Smooth muscle cell (in vitro differentiated cells): ENCODE measurements around the gene BRINP3. TPM values are rescaled to one million over a fixed set of nuclear protein-coding genes. Genes with fewer than 3 reads are reported as not detected.
A peak's percentile ranks its signal among the peaks of the same experiment; 100 is the strongest.

Experiments used
- DNase-seq: peaks from one replicate; lab custom pipeline; 2025; ENCODE audit not compliant: unreplicated experiment; lab: John Stamatoyannopoulos, UW
- H2AFZ ChIP-seq: fragments of 200-600 bp; sonication (generic); 2 replicates; pipeline ENCODE4 v1.6.0; 2016; ENCODE audit warnings: antibody characterized with exemption, low read depth, mild to moderate bottlenecking
- H3F3A ChIP-seq: fragments of 200-600 bp; sonication (generic); 2 replicates; pipeline ENCODE4 v1.6.0; 2017; ENCODE audit warnings: antibody characterized with exemption, low read depth
- H3K27ac ChIP-seq: fragments of 200-600 bp; sonication (generic); 2 replicates; pipeline ENCODE4 v1.5.1; 2016; ENCODE audit warnings: low read depth, mild to moderate bottlenecking
- H3K27me3 ChIP-seq: fragments of 200-600 bp; sonication (generic); 2 replicates; pipeline ENCODE4 v1.6.1; 2016; ENCODE audit warnings: low read depth, mild to moderate bottlenecking
- H3K36me3 ChIP-seq: fragments of 200-600 bp; sonication (generic); 2 replicates; pipeline ENCODE4 v1.5.1; 2016; ENCODE audit warnings: low read depth
- H3K4me1 ChIP-seq: fragments of 200-600 bp; sonication (generic); 2 replicates; pipeline ENCODE4 v1.5.1; 2016; ENCODE audit warnings: low read depth
- H3K4me2 ChIP-seq: fragments of 200-600 bp; sonication (generic); 2 replicates; pipeline ENCODE4 v1.6.0; 2016; ENCODE audit warnings: mild to moderate bottlenecking
- H3K4me3 ChIP-seq: fragments of 200-600 bp; sonication (generic); 2 replicates; pipeline ENCODE4 v1.5.1; 2016; ENCODE audit warnings: mild to moderate bottlenecking
- H3K79me2 ChIP-seq: fragments of 200-600 bp; sonication (generic); 2 replicates; pipeline ENCODE4 v1.6.0; 2016; ENCODE audit warnings: low read depth, mild to moderate bottlenecking
- H3K9ac ChIP-seq: fragments of 200-600 bp; sonication (generic); 2 replicates; pipeline ENCODE4 v1.6.0; 2016; ENCODE audit warnings: low read depth
- H3K9me3 ChIP-seq: fragments of 200-600 bp; sonication (generic); replicated peaks from 2 replicates; pipeline ENCODE4 v1.5.1; 2016; ENCODE audit warnings: low read depth
- H4K20me1 ChIP-seq: fragments of 200-600 bp; sonication (generic); 2 replicates; pipeline ENCODE4 v1.6.0; 2016; ENCODE audit warnings: low read depth
- WGBS: methylation state at CpG from one replicate; pipeline ENCODE4 v1.1.7; 2016; ENCODE audit warnings: low lambda C conversion rate; 5-methylcytosine and 5-hydroxymethylcytosine counted together
- polyA plus RNA-seq: library from polyadenylated mRNA; unstranded; fragments of >200 nt; fragmentation: Nextera tagmentation; extraction: Ambion mirVana; gene quantifications from 2 replicates; pipeline ENCODE4 v1.2.1, GENCODE V29; 2016
- total RNA-seq: library from RNA; depleted of rRNA; stranded (reverse); fragments of >200 nt; gene quantifications from 2 replicates; pipeline ENCODE4 v1.2.3, GENCODE V29; 2014
- TF ChIP-seq, protein P1 (sequence below): fragments of 200-600 bp; sonication (generic); IDR thresholded peaks from 2 replicates; pipeline ENCODE4 v1.5.1; 2017; ENCODE audit warnings: borderline replicate concordance, mild to moderate bottlenecking, antibody characterized with exemption; ENCODE audit not compliant: insufficient read depth, poor library complexity, severe bottlenecking

Gene BRINP3
- total and polyA plus RNA-seq, 2 experiments from 2014 or later: not detected

DNA sequence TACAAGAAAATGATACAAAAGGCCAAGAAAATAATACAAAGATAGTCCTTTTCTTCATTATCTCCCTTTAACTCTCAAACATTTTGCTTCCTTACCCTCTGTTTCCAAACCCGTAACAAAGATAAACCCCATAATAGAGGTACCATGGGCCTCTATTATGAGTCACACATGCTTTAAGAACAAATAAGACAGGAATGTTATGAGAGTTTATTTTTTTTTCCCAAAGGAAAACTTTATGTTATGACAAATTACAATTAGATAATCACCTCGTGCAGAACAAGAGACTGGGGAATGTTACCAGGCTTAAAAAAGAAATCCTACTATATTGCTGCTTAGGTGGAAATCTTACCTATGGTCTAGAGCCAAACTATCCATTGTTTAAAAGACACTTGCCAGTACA lies 272.0 kb downstream of the BRINP3 start:
- H3K9ac ChIP-seq: no peak overlapping the region
- WGBS: 52% methylated on average over 2 of the region's 2 CpGs
- no peaks in the 10 kb centered on the region for H3F3A ChIP-seq
- H3K4me2 ChIP-seq: no peak overlapping the region
- no peak overlapping the region for H3K4me3 ChIP-seq
- H3K27ac ChIP-seq: no peak overlapping the region
- no peaks in the 10 kb centered on the region for H3K27me3 ChIP-seq
- H3K9me3 ChIP-seq: no peaks in the 10 kb centered on the region
- TF ChIP-seq, protein P1, sequence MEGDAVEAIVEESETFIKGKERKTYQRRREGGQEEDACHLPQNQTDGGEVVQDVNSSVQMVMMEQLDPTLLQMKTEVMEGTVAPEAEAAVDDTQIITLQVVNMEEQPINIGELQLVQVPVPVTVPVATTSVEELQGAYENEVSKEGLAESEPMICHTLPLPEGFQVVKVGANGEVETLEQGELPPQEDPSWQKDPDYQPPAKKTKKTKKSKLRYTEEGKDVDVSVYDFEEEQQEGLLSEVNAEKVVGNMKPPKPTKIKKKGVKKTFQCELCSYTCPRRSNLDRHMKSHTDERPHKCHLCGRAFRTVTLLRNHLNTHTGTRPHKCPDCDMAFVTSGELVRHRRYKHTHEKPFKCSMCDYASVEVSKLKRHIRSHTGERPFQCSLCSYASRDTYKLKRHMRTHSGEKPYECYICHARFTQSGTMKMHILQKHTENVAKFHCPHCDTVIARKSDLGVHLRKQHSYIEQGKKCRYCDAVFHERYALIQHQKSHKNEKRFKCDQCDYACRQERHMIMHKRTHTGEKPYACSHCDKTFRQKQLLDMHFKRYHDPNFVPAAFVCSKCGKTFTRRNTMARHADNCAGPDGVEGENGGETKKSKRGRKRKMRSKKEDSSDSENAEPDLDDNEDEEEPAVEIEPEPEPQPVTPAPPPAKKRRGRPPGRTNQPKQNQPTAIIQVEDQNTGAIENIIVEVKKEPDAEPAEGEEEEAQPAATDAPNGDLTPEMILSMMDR: no peak
- no peaks in the 10 kb centered on the region for H3K79me2 ChIP-seq
- no peaks in the 10 kb centered on the region for H3K4me1 ChIP-seq
- no peaks in the 10 kb centered on the region for H3K36me3 ChIP-seq
- H4K20me1 ChIP-seq: no peaks in the 10 kb centered on the region
- no peak overlapping the region for H2AFZ ChIP-seq
- no peak for DNase-seq

DNA sequence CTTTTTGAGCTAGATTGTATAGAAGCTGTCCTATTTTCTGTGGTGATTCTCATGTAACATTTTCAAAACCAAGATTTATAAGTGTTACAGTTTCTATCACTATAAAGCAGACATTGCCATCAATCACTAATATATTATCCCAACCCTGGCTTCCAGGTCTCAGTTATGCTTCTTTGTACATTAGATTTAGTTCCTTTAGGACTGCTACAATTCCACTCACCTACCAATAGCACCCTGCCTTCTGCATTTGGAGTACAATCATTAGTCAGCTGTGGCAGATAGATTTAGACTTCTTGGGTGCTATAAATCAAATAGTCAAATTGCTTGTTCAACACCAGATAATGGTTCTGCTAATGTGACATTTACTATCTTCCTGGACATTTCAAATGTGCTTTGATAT lies 281.6 kb downstream of the BRINP3 start:
- Histone ChIP-seq H3F3A (no peaks in the 10 kb centered on the region), H3K27me3 (no peaks in the 10 kb centered on the region), H3K4me3 (no peak overlapping the region), H3K79me2 (no peaks in the 10 kb centered on the region), H3K9ac (no peak overlapping the region), H3K9me3 (no peaks in the 10 kb centered on the region), H3K4me1 (peaks cover 6% of the 10 kb centered on the region), H2AFZ (no peak overlapping the region), H3K4me2 (no peak overlapping the region), H3K36me3 (no peaks in the 10 kb centered on the region), H4K20me1 (no peaks in the 10 kb centered on the region), H3K27ac (no peak overlapping the region)
- no peak for DNase-seq
- TF ChIP-seq, protein P1: no peak

DNA sequence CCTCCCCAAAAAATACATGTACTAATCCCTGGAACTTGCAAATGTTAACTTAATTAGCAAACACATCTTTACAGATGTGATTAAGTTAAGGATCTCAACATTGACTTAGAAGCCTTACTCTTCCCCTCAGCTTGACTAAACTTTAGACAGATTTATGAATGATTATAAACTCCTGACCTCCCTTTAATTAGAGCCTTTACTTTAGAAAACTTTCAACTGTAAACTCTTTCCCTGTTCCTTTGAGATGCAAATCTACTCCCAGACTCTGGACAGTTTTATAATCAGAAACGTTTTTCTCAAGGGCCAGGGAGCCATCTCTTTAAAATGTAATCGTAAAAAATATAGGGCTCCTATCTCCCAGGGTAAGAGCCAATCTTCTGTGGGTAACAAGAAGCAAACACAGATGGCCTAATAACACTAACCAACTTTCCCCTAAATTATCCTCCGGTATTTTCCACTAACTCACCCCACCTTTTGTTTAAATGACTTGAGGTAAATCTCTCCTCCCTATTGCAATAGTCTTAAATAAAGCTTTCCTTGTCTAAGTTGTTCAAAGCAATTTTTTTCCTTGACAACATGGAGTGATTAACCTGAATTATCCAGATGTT lies 284.1 kb downstream of the BRINP3 start:
- Histone ChIP-seq H3K9me3 (no peaks in the 10 kb centered on the region), H3K9ac (no peak overlapping the region), H3K4me1 (peaks cover 6% of the 10 kb centered on the region), H3K79me2 (no peaks in the 10 kb centered on the region), H3K4me2 (peak overlapping the region; percentile 44), H3F3A (no peaks in the 10 kb centered on the region), H3K4me3 (no peak overlapping the region), H4K20me1 (no peaks in the 10 kb centered on the region), H3K27ac (no peak overlapping the region), H3K36me3 (no peaks in the 10 kb centered on the region), H3K27me3 (no peaks in the 10 kb centered on the region), H2AFZ (peak overlapping the region; percentile 44)
- DNase-seq: no peak
- 11% methylated on average over 3 of the region's 3 CpGs for WGBS
- TF ChIP-seq, protein P1: no peak

DNA sequence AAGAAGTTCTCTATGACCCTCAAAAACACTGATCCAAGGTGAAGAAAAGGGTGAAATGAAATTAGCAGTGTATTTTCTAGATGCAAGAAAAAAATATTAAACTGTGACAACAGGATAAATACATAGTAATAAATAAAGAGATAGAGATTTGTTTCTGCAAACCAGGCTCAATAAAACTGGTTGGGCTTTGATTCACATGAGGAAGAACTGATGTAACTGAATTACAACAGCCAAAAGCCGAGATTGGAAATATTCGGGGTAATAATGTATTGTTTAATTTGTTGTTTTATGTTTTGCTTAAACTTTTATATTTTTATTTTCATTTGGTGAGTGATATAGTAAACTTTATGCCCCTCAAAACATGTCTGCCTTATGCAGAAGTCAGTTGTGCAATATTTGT lies 285.0 kb downstream of the BRINP3 start:
- Histone ChIP-seq H3K9me3 (no peaks in the 10 kb centered on the region), H3K36me3 (no peaks in the 10 kb centered on the region), H2AFZ (no peak overlapping the region), H3K4me2 (peak overlapping the region; percentile 16), H3K4me3 (no peak overlapping the region), H3F3A (no peaks in the 10 kb centered on the region), H3K27ac (no peak overlapping the region), H3K27me3 (no peaks in the 10 kb centered on the region), H3K9ac (no peak overlapping the region), H4K20me1 (no peaks in the 10 kb centered on the region), H3K4me1 (peaks cover 6% of the 10 kb centered on the region), H3K79me2 (no peaks in the 10 kb centered on the region)
- WGBS: 82% methylated on average over 2 of the region's 2 CpGs
- no peak for DNase-seq
- TF ChIP-seq, protein P1: no peak
